Common myeloid progenitor, CD34-positive (primary cell): ENCODE measurements around the gene CAPN9.

ENCODE experiments used
- CTCF ChIA-PET: fragments of 350-600 bp; sonication (Branson Sonifier 250); formaldehyde crosslinking; loops from one replicate; lab custom pipeline; 2021; ENCODE audit warnings: antibody characterized with exemption; lab: Charles Lee
- POLR2A ChIA-PET: fragments of 350-600 bp; sonication (Branson Sonifier 250); formaldehyde crosslinking; loops from one replicate; lab custom pipeline; 2021; ENCODE audit warnings: antibody characterized with exemption; lab: Charles Lee
- DNase-seq, 3 donors: peaks; one replicate each; pipeline versions ENCODE4 v3.0.0 to v3.0.0-alpha.2; 2013
- H3K27ac ChIP-seq, 2 experiments: 1 replicate in 1 of 2; 2 replicates in 1 of 2; pipeline ENCODE4 v1.7.0; 2013; ENCODE audit warnings: inconsistent platforms in 2 of 2, low read length in 2 of 2, mild to moderate bottlenecking in 2 of 2, low read depth in 1 of 2, moderate library complexity in 1 of 2; ENCODE audit not compliant: severe bottlenecking in 2 of 2, insufficient read depth in 1 of 2, poor library complexity in 1 of 2
- H3K27me3 ChIP-seq, 5 experiments: replicated peaks in 2 of 5; 1 replicate in 3 of 5; 2 replicates in 2 of 5; pipeline versions ENCODE4 v1.6.1 to v1.7.0; 2013; ENCODE audit warnings: low read length in 4 of 5, mild to moderate bottlenecking in 2 of 5, moderate library complexity in 2 of 5, inconsistent platforms in 1 of 5; ENCODE audit not compliant: insufficient read depth in 5 of 5, control insufficient read depth in 4 of 5
- H3K36me3 ChIP-seq, 4 experiments: 1 replicate in 2 of 4; 2 replicates in 2 of 4; pipeline versions ENCODE4 v1.6.1 to v1.7.0; 2013; ENCODE audit warnings: low read length in 3 of 4, control low read depth in 1 of 4, mild to moderate bottlenecking in 1 of 4; ENCODE audit not compliant: control insufficient read depth in 4 of 4, insufficient read depth in 4 of 4
- H3K4me1 ChIP-seq, 4 experiments: 1 replicate in 3 of 4; 2 replicates in 1 of 4; pipeline versions ENCODE4 v1.6.1 to v1.7.1; 2013; ENCODE audit warnings: low read length in 3 of 4, mild to moderate bottlenecking in 3 of 4, control low read depth in 1 of 4, inconsistent platforms in 1 of 4, moderate library complexity in 1 of 4; ENCODE audit not compliant: control insufficient read depth in 4 of 4, insufficient read depth in 4 of 4; ENCODE audit errors: control extremely low read depth in 1 of 4
- H3K4me3 ChIP-seq, 7 experiments: 1 replicate in 4 of 7; 2 replicates in 3 of 7; pipeline versions ENCODE4 v1.5.1 to v1.7.0; 2013; ENCODE audit warnings: mild to moderate bottlenecking in 7 of 7, low read length in 6 of 7, moderate library complexity in 6 of 7, inconsistent platforms in 2 of 7, low read depth in 2 of 7, control low read depth in 1 of 7; ENCODE audit not compliant: insufficient read depth in 4 of 7, control insufficient read depth in 1 of 7; ENCODE audit errors: extremely low read depth in 1 of 7
- H3K9me3 ChIP-seq, 5 experiments: 1 replicate in 4 of 5; 2 replicates in 1 of 5; pipeline versions ENCODE4 v1.6.1 to v1.7.1; 2013; ENCODE audit warnings: low read length in 4 of 5, mild to moderate bottlenecking in 2 of 5, inconsistent platforms in 1 of 5, low read depth in 1 of 5, moderate library complexity in 1 of 5; ENCODE audit not compliant: control insufficient read depth in 4 of 5, insufficient read depth in 2 of 5; ENCODE audit errors: control extremely low read depth in 1 of 5
- WGBS: methylation state at CpG from one replicate; pipeline ENCODE4 v1.1.5; 2013; ENCODE audit not compliant: insufficient coverage; 5-methylcytosine and 5-hydroxymethylcytosine counted together

Gene CAPN9

GRCh38 chr1:230753586-230754251 is 6.5 kb downstream of the CAPN9 start:
- POLR2A ChIA-PET: interaction anchor here (0.6 kb wide), 1 partner anchor 28 kb away, joined by 3 read pairs; no protein-coding TSS in a partner anchor
- no peaks in the 10 kb centered on the region for H3K36me3 ChIP-seq
- H3K9me3 ChIP-seq: no peaks in the 10 kb centered on the region
- H3K4me1 ChIP-seq: peaks cover 0 to 4% (median 2%) of the 10 kb centered on the region in 4 experiments
- DNase-seq: peak; percentile 19 to 57 (median 20)
- peaks cover 0 to 13% (median 2%) of the 10 kb centered on the region in 5 experiments for H3K27me3 ChIP-seq
- CTCF ChIA-PET: interaction anchor here (1.1 kb wide), 1 partner anchor 11 kb away, joined by 3 read pairs; no protein-coding TSS in a partner anchor
- 19% methylated on average over 9 of the region's 24 CpGs for WGBS
- peak overlapping the region in 3 of 7 experiments; percentile 21 to 66 (median 38) for H3K4me3 ChIP-seq
- no peak overlapping the region for H3K27ac ChIP-seq

- 100% methylated on average over 3 of the region's 3 CpGs for WGBS
- no peak overlapping the region for H3K4me3 ChIP-seq
- DNase-seq: no peak
- no peaks in the 10 kb centered on the region for H3K36me3 ChIP-seq
- H3K27me3 ChIP-seq: peaks cover 0 to 15% (median 2%) of the 10 kb centered on the region in 5 experiments
- no peak overlapping the region for H3K27ac ChIP-seq
- POLR2A ChIA-PET: no interaction called here
- H3K4me1 ChIP-seq: peaks cover 0 to 2% (median 0%) of the 10 kb centered on the region in 4 experiments
- CTCF ChIA-PET: interaction anchor here (0.7 kb wide), 1 partner anchor 12 kb away, joined by 3 read pairs; no protein-coding TSS in a partner anchor
- no peaks in the 10 kb centered on the region for H3K9me3 ChIP-seq
Observed at GRCh38 chr1:230754796-230755195, 7.6 kb downstream of the CAPN9 start.

- WGBS: 94% methylated on average over 13 of the region's 16 CpGs
- Histone ChIP-seq H3K36me3 (no peaks in the 10 kb centered on the region), H3K27me3 (peaks cover 0 to 22% (median 2%) of the 10 kb centered on the region in 5 experiments), H3K9me3 (no peaks in the 10 kb centered on the region), H3K4me1 (peaks cover 0 to 2% (median 0%) of the 10 kb centered on the region in 4 experiments), H3K27ac (no peak overlapping the region), H3K4me3 (no peak overlapping the region)
- ChIA-PET POLR2A (no interaction called here), CTCF (interaction anchor here (0.8 kb wide), 1 partner anchor 38 kb away, joined by 4 read pairs; no protein-coding TSS in a partner anchor)
- DNase-seq: no peak
Observed at GRCh38 chr1:230757856-230758708, 10.9 kb downstream of the CAPN9 start.

GRCh38 chr1:230758709-230759368 is 11.7 kb downstream of the CAPN9 start:
- Histone ChIP-seq H3K36me3 (no peaks in the 10 kb centered on the region), H3K27ac (no peak overlapping the region), H3K27me3 (peaks cover 0 to 22% (median 4%) of the 10 kb centered on the region in 5 experiments), H3K4me1 (no peaks in the 10 kb centered on the region), H3K4me3 (no peak overlapping the region), H3K9me3 (peaks cover 0 to 5% (median 0%) of the 10 kb centered on the region in 5 experiments)
- POLR2A ChIA-PET: no interaction called here
- DNase-seq: no peak
- WGBS: 80% methylated on average over 8 of the region's 8 CpGs
- CTCF ChIA-PET: interaction anchor here (0.8 to 0.9 kb wide), 2 partner anchors 16 to 37 kb away, joined by 3 to 4 read pairs; no protein-coding TSS in a partner anchor

- peaks cover 0 to 22% (median 4%) of the 10 kb centered on the region in 5 experiments for H3K27me3 ChIP-seq
- no peaks in the 10 kb centered on the region for H3K36me3 ChIP-seq
- no peak overlapping the region for H3K4me3 ChIP-seq
- ChIA-PET POLR2A (no interaction called here), CTCF (interaction anchor here (0.8 to 0.9 kb wide), 2 partner anchors 17 to 36 kb away, joined by 3 to 4 read pairs; no protein-coding TSS in a partner anchor)
- no peak for DNase-seq
- no peak overlapping the region for H3K27ac ChIP-seq
- H3K4me1 ChIP-seq: no peaks in the 10 kb centered on the region
- WGBS: 97% methylated on average over 5 of the region's 7 CpGs
- H3K9me3 ChIP-seq: peaks cover 0 to 12% (median 0%) of the 10 kb centered on the region in 5 experiments
Observed at GRCh38 chr1:230759369-230760065, 12.3 kb downstream of the CAPN9 start.

- ChIA-PET CTCF (no interaction called here), POLR2A (no interaction called here)
- Histone ChIP-seq H3K4me3 (no peak overlapping the region), H3K27ac (no peak overlapping the region), H3K4me1 (no peaks in the 10 kb centered on the region), H3K27me3 (peaks cover 0 to 20% (median 2%) of the 10 kb centered on the region in 5 experiments), H3K36me3 (no peaks in the 10 kb centered on the region), H3K9me3 (peaks cover 0 to 13% (median 0%) of the 10 kb centered on the region in 5 experiments)
- whole genome bisulfite sequencing: 73% methylated on average over 3 of the region's 7 CpGs
- DNase-seq: no peak
Observed at GRCh38 chr1:230760360-230760827, 13.2 kb downstream of the CAPN9 start.
